ENCODE results near the gene RYR1.
"Not testable (repeated sequence)": the region's sequence is repeated elsewhere in the genome, so short reads cannot be mapped to it uniquely, and the experiment has no call there.

Gene RYR1

DNA sequence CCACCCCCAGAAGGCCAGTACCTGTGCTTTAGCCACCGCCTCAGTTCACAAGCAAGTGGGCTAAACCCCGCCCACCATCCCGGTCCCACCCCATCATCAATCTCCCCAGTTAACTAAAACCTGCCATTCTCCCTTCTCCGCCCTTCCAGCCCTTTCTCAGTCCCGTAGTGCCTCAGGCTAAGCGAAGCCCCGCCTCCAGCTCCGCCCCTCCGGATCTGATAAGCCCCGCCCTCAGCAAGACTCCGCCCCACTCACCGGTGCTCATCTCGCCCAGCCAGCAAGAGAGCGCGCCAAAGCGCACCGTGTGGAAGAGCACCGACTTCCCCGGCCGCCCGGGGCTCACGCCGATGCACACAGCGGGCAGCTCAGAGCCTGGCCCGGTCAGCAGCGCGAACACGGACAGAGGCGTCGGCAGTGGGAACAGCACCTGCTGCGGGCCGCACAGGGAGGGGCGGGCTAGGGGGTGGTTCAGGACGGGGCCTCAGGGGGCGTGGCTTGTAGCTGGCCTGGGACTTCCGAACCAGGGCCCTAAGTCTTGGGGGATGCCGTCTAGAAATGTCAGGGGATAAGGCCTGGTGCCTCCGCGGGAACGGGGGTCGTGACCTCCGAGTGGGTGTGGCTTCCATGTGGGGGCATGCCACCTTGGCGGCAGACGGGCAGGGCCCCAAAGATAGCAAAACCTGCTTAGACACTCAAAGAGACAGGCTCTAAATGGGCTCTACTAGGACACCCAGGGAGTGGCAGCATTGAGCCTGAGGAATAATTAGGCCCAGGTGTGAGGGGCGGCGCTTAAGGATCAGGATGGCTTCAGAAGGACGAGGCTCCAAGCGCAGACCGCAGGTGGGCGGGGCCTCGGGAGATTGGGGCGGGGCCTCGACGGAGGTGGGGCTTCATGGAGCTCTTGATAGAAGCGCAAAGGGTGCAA lies 162.8 kb downstream of the RYR1 start:
- Mint-ChIP-seq H3K27ac (no peak overlapping the region), H3K27me3 (no peaks in the 10 kb centered on the region), H3K4me3 (no peak overlapping the region), H3K9me3 (ENCODE audit: low read depth) (no peaks in the 10 kb centered on the region), H3K36me3 (peaks cover 5% of the 10 kb centered on the region), H3K4me1 (ENCODE audit: low read depth) (no peaks in the 10 kb centered on the region)

DNA sequence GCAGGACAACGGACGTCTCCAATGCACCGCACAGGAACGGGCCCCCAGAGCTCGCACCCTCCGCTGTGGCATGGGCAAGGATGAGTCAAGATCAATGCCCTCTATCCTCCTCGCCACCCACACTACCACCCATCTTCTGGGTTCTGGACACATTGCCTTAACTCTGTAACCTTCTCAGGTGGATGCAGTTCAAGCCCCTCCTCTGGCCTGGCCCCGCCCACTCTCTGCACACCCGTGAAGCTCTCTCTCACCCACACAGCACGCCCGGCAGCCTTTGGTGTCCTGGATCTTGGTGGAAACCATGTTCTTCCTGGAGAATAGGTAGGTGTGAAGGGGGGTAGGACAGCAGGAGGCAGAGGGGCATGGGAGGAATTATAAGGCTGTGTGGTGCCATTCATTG lies 163.6 kb downstream of the RYR1 start:
- H3K27me3 Mint-ChIP-seq = no peaks in the 10 kb centered on the region
- H3K27ac Mint-ChIP-seq = no peak overlapping the region
- H3K36me3 Mint-ChIP-seq = peaks cover 5% of the 10 kb centered on the region
- H3K4me3 Mint-ChIP-seq = no peak overlapping the region
- no peaks in the 10 kb centered on the region for H3K4me1 Mint-ChIP-seq (ENCODE audit: low read depth)
- no peaks in the 10 kb centered on the region for H3K9me3 Mint-ChIP-seq (ENCODE audit: low read depth)

DNA sequence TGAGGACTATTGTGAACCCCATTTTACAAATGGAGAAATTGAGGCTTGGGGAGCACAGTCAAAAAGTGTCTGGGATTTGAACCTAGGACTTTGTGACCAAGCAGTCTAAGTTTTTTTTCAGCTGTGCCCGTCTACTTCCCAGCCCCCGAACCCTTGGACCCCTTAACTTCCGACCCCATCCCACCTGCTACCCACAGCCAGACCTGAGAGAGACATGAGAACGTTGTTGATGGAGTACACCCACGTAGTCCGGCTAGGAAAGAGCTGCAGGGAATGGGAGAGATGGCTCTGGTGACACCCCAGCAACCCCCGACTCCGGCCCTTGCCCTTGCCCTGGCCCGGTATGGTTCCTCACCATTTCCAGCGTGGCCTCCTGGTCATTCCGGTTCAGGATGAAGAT lies 166.2 kb downstream of the RYR1 start:
- Mint-ChIP-seq H3K27me3 (no peaks in the 10 kb centered on the region), H3K9me3 (ENCODE audit: low read depth) (no peaks in the 10 kb centered on the region), H3K4me3 (no peak overlapping the region), H3K4me1 (ENCODE audit: low read depth) (no peaks in the 10 kb centered on the region), H3K36me3 (peaks cover 5% of the 10 kb centered on the region), H3K27ac (no peak overlapping the region)

DNA sequence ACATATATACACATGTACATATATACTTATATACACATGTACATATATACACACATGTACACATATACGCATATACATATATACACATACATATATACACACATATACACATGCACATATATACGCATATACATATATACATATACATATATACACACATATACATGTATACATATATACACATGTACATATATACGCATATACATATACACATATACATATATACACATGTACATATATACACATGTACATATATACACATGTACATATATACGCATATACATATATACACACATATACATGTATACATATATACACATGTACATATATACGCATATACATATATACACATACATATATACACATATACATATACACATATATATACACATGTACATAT lies 169.4 kb downstream of the RYR1 start:
- not testable (repeated sequence) for H3K4me3 Mint-ChIP-seq; H3K9me3 Mint-ChIP-seq (ENCODE audit: low read depth); H3K27me3 Mint-ChIP-seq; H3K27ac Mint-ChIP-seq; H3K4me1 Mint-ChIP-seq (ENCODE audit: low read depth); H3K36me3 Mint-ChIP-seq

DNA sequence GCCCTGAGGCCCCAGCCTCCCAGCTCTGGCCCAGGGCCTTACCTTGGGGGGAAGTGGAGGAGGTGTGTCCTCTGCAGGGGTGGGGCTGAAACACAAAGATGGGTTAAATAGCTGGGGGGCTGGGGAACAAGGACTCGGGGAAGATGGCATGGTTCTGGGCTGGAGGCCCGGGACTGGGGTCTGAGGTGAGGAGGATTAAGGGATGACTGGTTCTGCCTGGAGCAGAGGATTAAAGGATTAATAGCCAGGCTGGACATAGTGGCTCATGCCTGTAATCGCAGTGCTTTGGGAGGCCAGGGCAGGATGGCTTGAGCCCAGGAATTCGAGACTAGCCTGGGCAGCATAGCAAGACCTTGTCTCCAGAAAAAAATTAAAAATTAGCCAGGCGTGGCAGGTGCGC lies 172.6 kb downstream of the RYR1 start:
- Mint-ChIP-seq H3K27ac (no peak overlapping the region), H3K4me1 (ENCODE audit: low read depth) (no peaks in the 10 kb centered on the region), H3K27me3 (no peaks in the 10 kb centered on the region), H3K4me3 (no peak overlapping the region), H3K9me3 (ENCODE audit: low read depth) (no peaks in the 10 kb centered on the region), H3K36me3 (peaks cover 4% of the 10 kb centered on the region)

DNA sequence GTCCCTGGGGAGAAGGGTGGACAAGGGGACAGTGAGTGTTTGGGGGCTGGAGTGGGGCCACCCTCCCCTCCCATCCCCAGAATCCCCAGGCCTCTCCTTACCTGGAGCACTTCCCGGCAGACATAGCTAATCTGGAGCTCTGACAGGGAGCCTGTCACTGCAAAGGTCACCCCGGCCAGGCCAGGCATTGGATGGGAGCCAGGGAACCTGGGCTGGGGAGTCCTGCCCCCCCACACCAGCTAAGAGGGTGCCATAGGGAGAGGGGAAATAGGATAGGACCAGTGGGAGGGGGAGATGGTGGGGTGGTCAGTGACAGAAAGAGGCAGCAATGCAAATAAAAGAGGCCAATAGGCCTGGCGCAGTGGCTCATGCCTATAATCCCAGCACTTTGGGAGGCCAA lies 180.8 kb downstream of the RYR1 start:
- peaks cover 12% of the 10 kb centered on the region for H3K36me3 Mint-ChIP-seq
- H3K27me3 Mint-ChIP-seq = no peaks in the 10 kb centered on the region
- no peaks in the 10 kb centered on the region for H3K9me3 Mint-ChIP-seq (ENCODE audit: low read depth)
- peaks cover 39% of the 10 kb centered on the region for H3K4me1 Mint-ChIP-seq (ENCODE audit: low read depth)
- H3K4me3 Mint-ChIP-seq = no peak overlapping the region
- H3K27ac Mint-ChIP-seq = no peak overlapping the region

DNA sequence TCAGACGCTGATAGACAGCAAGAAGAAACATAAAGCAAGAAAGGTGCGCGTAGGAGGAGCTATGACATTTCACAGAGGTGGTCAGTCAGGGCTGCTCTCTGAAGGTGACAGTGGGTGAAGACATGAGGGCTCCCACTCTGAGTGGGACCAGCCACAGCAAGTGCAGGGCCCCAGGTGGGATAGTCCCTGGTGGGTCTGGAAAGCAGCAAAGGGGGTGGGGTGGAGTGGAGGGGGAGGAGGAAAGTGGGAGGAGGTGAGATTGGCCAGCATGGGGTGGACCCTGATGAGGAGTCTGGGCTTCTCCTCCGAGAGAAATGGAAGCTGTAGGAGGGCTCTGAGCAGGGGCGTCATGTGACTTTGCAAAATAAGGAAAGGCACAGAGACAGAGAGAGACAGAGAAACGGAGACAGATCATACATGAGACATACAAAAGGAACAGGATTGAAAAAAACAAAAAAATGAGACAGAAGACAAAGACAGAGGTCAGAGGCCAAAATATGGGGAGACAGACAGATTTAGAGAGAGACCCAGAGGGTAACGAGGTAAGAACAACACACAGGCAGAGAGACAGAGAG lies 181.6 kb downstream of the RYR1 start:
- peak overlapping the region; percentile 82 for H3K4me3 Mint-ChIP-seq
- H3K4me1 Mint-ChIP-seq (ENCODE audit: low read depth) = peaks cover 44% of the 10 kb centered on the region
- H3K36me3 Mint-ChIP-seq = peaks cover 12% of the 10 kb centered on the region
- H3K27me3 Mint-ChIP-seq = no peaks in the 10 kb centered on the region
- peak overlapping the region; percentile 89 for H3K27ac Mint-ChIP-seq
- no peaks in the 10 kb centered on the region for H3K9me3 Mint-ChIP-seq (ENCODE audit: low read depth)

- peaks cover 47% of the 10 kb centered on the region for H3K4me1 Mint-ChIP-seq (ENCODE audit: low read depth)
- H3K36me3 Mint-ChIP-seq = peaks cover 10% of the 10 kb centered on the region
- no peaks in the 10 kb centered on the region for H3K9me3 Mint-ChIP-seq (ENCODE audit: low read depth)
- H3K27ac Mint-ChIP-seq = peak overlapping the region; percentile 99
- no peaks in the 10 kb centered on the region for H3K27me3 Mint-ChIP-seq
- H3K4me3 Mint-ChIP-seq = peak overlapping the region; percentile 100
Observed at GRCh38 chr19:38616265-38616664, 182.8 kb downstream of the RYR1 start.

DNA sequence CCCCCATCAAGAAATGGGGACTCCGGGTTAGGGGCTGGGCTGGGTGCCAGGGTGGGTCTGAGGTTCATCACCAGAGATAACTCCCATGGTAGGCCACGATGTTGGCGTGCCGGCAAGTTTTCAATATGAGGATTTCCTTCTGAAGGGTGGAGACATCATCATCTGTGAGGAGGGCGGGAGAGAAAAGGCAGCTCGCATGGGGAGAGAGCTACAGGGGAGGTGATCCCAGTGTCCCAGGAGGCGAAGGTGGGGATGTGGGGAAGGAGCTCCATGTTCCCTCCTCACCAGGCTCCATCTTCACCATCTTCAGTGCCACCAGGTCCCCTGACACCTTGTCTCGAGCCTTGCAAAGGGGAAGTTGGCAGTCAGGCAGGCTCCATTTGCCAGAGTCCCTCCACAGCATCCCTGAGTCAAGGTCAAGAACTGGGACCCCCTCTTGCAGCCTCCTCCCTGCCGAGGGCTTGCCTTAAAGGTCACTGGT lies 183.8 kb downstream of the RYR1 start:
- peak overlapping the region; percentile 99 for H3K27ac Mint-ChIP-seq
- H3K4me1 Mint-ChIP-seq (ENCODE audit: low read depth) = peaks cover 51% of the 10 kb centered on the region
- peaks cover 11% of the 10 kb centered on the region for H3K36me3 Mint-ChIP-seq
- no peaks in the 10 kb centered on the region for H3K9me3 Mint-ChIP-seq (ENCODE audit: low read depth)
- no peaks in the 10 kb centered on the region for H3K27me3 Mint-ChIP-seq
- peak overlapping the region; percentile 100 for H3K4me3 Mint-ChIP-seq

DNA sequence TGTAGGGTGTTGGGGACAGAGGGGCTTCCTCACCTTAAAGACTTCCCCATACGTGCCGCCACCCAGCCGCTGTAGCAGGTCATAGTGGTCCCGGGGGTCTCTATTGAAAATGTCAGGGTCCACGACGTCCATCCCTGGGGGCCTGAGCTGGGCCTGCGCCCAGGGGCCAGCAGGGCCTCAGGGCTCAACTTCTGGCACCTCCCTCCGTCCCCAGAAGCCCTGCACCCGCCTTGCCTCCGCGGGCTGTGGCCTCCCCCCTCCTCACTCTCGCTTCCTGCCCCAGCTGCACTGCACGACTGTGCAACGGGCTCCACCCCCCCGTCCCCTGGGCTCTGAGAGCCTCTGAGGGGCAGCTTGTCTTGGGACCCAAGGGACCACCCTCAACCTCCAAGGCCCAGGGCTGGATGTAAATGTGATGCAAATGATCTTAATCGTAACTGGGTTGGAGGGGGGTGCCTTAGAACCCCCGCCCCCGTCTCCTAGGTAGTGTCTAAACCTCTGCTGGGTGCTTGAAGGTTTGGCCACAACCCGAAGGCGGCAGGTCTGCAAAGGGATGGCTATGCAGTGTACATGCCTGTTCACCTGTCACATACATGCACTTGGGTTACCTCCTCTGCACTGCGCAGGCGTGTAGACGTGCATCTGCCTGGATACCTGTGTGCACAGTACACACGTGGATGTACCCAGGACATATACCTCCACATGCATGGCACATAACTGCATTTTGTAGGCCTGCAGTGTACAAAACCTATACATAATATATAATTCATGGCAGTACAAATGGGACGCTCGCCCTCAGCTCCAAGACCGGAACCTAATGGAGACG lies 184.5 kb downstream of the RYR1 start, which contains the start of gene MAP4K1:
MAP4K1 (minus strand) TSS at position 190 of the 826 bp plus-strand sequence; CDS start at position 132, 58 bp downstream.
- peak within 1 kb of the TSS; percentile 100 for H3K4me3 Mint-ChIP-seq
- H3K36me3 Mint-ChIP-seq = peaks cover 8% of the 10 kb centered on the region
- H3K27me3 Mint-ChIP-seq = no peaks in the 10 kb centered on the region
- H3K9me3 Mint-ChIP-seq (ENCODE audit: low read depth) = no peaks in the 10 kb centered on the region
- H3K27ac Mint-ChIP-seq = peak within 1 kb of the TSS; percentile 99
- peaks cover 49% of the 10 kb centered on the region for H3K4me1 Mint-ChIP-seq (ENCODE audit: low read depth)

DNA sequence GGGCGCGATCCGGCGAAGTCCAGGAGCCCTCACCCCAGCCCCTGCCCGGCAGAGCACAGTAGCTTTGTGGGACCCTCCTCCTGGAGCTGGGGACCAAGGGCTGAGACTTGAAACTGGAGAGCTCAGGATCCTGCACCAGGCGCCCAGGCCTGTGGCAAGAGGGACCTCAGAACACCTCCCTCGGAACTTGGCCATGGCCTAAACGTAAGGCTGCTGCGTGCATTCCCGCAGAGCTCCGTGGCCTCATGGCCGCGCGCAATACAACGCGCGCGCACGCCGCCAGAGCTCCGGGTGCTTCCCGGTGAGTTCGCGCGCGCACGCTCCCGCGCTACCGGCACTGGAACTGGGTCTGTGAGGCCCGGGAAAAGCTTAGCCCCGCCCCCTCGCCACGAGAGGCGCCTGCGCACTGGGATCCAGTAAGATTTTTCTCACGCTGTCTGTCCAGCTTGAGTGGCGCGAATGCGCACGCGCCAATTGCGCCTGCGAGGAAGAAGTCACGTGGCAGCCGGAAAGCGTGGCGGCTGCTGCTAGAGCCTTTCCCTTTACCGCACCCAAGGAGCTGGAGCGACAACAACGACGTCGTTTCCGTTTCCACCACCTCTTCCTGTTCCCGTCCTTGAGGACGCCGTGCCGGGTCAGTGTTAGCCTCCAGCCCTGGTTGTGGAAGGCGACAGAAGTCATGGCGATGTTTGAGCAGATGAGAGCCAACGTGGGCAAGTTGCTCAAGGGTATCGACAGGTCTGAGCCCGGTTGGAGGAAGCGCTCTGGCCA lies 185.3 kb downstream of the RYR1 start, which contains the start of gene EIF3K:
EIF3K (plus strand) TSS at position 599 of the 771 bp plus-strand sequence; CDS start at position 680, 81 bp downstream.
- peak within 1 kb of the TSS; percentile 100 for H3K4me3 Mint-ChIP-seq
- H3K27ac Mint-ChIP-seq = peak within 1 kb of the TSS; percentile 99
- H3K9me3 Mint-ChIP-seq (ENCODE audit: low read depth) = no peaks in the 10 kb centered on the region
- no peaks in the 10 kb centered on the region for H3K27me3 Mint-ChIP-seq
- peaks cover 4% of the 10 kb centered on the region for H3K36me3 Mint-ChIP-seq
- peaks cover 45% of the 10 kb centered on the region for H3K4me1 Mint-ChIP-seq (ENCODE audit: low read depth)

DNA sequence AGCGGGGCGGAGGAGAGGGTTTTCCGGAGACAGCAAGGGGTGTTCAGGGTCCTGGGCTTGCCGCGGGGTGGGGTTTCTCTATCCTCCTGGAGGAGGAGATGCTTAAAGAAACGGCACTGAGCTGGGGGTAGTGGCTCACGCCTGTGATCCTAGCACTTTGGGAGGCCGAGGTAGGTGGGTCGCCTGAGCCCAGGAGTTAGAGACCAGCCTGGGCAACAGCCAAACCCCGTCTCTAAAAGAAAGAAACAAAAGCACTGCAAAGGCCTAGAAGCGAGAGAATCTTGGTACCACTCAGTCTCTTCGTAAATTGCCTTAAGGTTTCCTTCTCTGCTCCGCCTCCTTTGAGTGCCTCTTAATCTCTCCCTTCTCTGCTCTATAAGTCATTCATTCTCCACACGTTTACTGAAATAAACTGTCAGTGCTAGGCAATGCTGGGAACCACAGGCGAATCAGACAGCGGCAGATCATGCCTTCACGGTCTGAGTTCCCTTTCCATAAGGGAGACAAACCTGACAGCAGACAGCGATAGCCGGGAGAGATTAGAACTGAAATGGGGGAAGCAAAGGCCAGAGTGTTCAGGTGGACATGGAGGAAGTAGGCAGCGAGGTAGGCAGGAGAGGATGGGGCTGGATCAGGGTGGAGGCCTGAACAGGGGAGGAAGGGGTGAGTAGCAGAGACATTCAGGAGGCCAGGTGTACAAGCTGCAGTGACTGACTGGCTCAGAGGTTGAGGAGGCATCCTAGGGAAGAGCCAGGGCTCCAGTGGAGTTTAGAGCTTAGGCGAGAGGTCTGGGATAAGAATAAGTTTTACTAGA lies 186.1 kb downstream of the RYR1 start:
- Mint-ChIP-seq H3K36me3 (peaks cover 4% of the 10 kb centered on the region), H3K4me1 (ENCODE audit: low read depth) (peaks cover 42% of the 10 kb centered on the region), H3K9me3 (ENCODE audit: low read depth) (no peaks in the 10 kb centered on the region), H3K4me3 (peak overlapping the region; percentile 100), H3K27ac (peak overlapping the region; percentile 99), H3K27me3 (no peaks in the 10 kb centered on the region)

GRCh38 chr19:38624822-38625221 lies 191.3 kb downstream of the RYR1 start:
- Mint-ChIP-seq H3K4me3 (no peak overlapping the region), H3K4me1 (ENCODE audit: low read depth) (peaks cover 10% of the 10 kb centered on the region), H3K27me3 (no peaks in the 10 kb centered on the region), H3K9me3 (ENCODE audit: low read depth) (no peaks in the 10 kb centered on the region), H3K36me3 (peaks cover 5% of the 10 kb centered on the region), H3K27ac (no peak overlapping the region)
